Muscle of back (tissue), 13 donors: ENCODE measurements around the gene ZNF683. TPM values are rescaled to one million over a fixed set of nuclear protein-coding genes. Genes with fewer than 3 reads are reported as not detected.
"Not testable (repeated sequence)": the region's sequence is repeated elsewhere in the genome, so short reads cannot be mapped to it uniquely, and the experiment has no call there.

Source experiments
- DNase-seq, 3 donors: peaks; one replicate each; pipeline versions ENCODE4 v3.0.0 to v3.0.0-alpha.2; 2013
- long read RNA-seq, 9 donors: transcript quantifications; one replicate each; lab custom pipeline, GENCODE V29; 2026
- polyA plus RNA-seq, 10 donors: library from polyadenylated mRNA; unstranded; fragments of 120-200 nt; gene quantifications; one replicate each; pipeline ENCODE4 v1.2.1, GENCODE V29; 2013; ENCODE audit not compliant: insufficient read length in 10 of 10

Gene ZNF683
- polyA plus RNA-seq: not detected
- long read RNA-seq, donor 1: 0 reads
- long read RNA-seq, donor 2: 0 reads
- long read RNA-seq, donor 3: 0 reads
- long read RNA-seq, donor 4: 0 reads
- long read RNA-seq, donor 5: 0 reads
- long read RNA-seq, donor 6: 0 reads
- long read RNA-seq, donor 7: 0 reads
- long read RNA-seq, donor 8: 0 reads
- long read RNA-seq, donor 9: 0 reads

- not testable (repeated sequence) for DNase-seq
Observed at GRCh38 chr1:26372611-26373010, at the start of gene ZNF683. Gene ZNF683, minus strand, starts transcription at chr1:26372750. Its CDS starts 4,179 bp downstream, at chr1:26368571.

GRCh38 chr1:26419494-26419893 is 46.9 kb upstream of the ZNF683 start:
- DNase-seq: no peak

- no peak for DNase-seq
Observed at GRCh38 chr1:26418865-26419349, 46.4 kb upstream of the ZNF683 start.

- peak; percentile 28 to 54 (median 36) for DNase-seq
Observed at GRCh38 chr1:26417111-26417759, 44.7 kb upstream of the ZNF683 start.

- DNase-seq: no peak
Observed at GRCh38 chr1:26413031-26413430, 40.5 kb upstream of the ZNF683 start.

GRCh38 chr1:26412180-26412840 is 39.8 kb upstream of the ZNF683 start:
- DNase-seq: no peak

- DNase-seq: no peak
Observed at GRCh38 chr1:26411624-26412074, 39.1 kb upstream of the ZNF683 start.

GRCh38 chr1:26410706-26411623 is 38.4 kb upstream of the ZNF683 start, which contains the start of gene LIN28A:
Gene LIN28A, plus strand, starts transcription at chr1:26410817. Its CDS starts 75 bp downstream, at chr1:26410892.
- DNase-seq: no peak

GRCh38 chr1:26409191-26409807 is 36.7 kb upstream of the ZNF683 start:
- no peak for DNase-seq

GRCh38 chr1:26408604-26409003 is 36.1 kb upstream of the ZNF683 start:
- peak; percentile 79 to 91 (median 86) for DNase-seq

- DNase-seq: peak in 1 of 3 donors; percentile 28
Observed at GRCh38 chr1:26405281-26405915, 32.8 kb upstream of the ZNF683 start.

GRCh38 chr1:26404641-26405040 is 32.1 kb upstream of the ZNF683 start:
- DNase-seq: no peak

- DNase-seq: no peak
Observed at GRCh38 chr1:26403656-26404055, 31.1 kb upstream of the ZNF683 start.

GRCh38 chr1:26401891-26402290 is 29.3 kb upstream of the ZNF683 start:
- DNase-seq: no peak

GRCh38 chr1:26399034-26399433 is 26.5 kb upstream of the ZNF683 start:
- no peak for DNase-seq

GRCh38 chr1:26395754-26396153 is 23.2 kb upstream of the ZNF683 start:
- DNase-seq: no peak

GRCh38 chr1:26391450-26391849 is 18.9 kb upstream of the ZNF683 start:
- DNase-seq: no peak

GRCh38 chr1:26389604-26390247 is 17.2 kb upstream of the ZNF683 start:
- no peak for DNase-seq

GRCh38 chr1:26388791-26389445 is 16.4 kb upstream of the ZNF683 start:
- DNase-seq: no peak

- no peak for DNase-seq
Observed at GRCh38 chr1:26387447-26387846, 14.9 kb upstream of the ZNF683 start.
